Smooth muscle cell (in vitro differentiated cells): ENCODE data around the gene SLC2A13. TPM values are rescaled to one million over a fixed set of nuclear protein-coding genes. Genes with fewer than 3 reads are reported as not detected.

ENCODE experiments used
- DNase-seq: peaks from one replicate; lab custom pipeline; 2025; ENCODE audit not compliant: unreplicated experiment; lab: John Stamatoyannopoulos, UW
- H2AFZ ChIP-seq: fragments of 200-600 bp; sonication (generic); 2 replicates; pipeline ENCODE4 v1.6.0; 2016; ENCODE audit warnings: antibody characterized with exemption, low read depth, mild to moderate bottlenecking
- H3F3A ChIP-seq: fragments of 200-600 bp; sonication (generic); 2 replicates; pipeline ENCODE4 v1.6.0; 2017; ENCODE audit warnings: antibody characterized with exemption, low read depth
- H3K27ac ChIP-seq: fragments of 200-600 bp; sonication (generic); 2 replicates; pipeline ENCODE4 v1.5.1; 2016; ENCODE audit warnings: low read depth, mild to moderate bottlenecking
- H3K27me3 ChIP-seq: fragments of 200-600 bp; sonication (generic); 2 replicates; pipeline ENCODE4 v1.6.1; 2016; ENCODE audit warnings: low read depth, mild to moderate bottlenecking
- H3K36me3 ChIP-seq: fragments of 200-600 bp; sonication (generic); 2 replicates; pipeline ENCODE4 v1.5.1; 2016; ENCODE audit warnings: low read depth
- H3K4me1 ChIP-seq: fragments of 200-600 bp; sonication (generic); 2 replicates; pipeline ENCODE4 v1.5.1; 2016; ENCODE audit warnings: low read depth
- H3K4me2 ChIP-seq: fragments of 200-600 bp; sonication (generic); 2 replicates; pipeline ENCODE4 v1.6.0; 2016; ENCODE audit warnings: mild to moderate bottlenecking
- H3K4me3 ChIP-seq: fragments of 200-600 bp; sonication (generic); 2 replicates; pipeline ENCODE4 v1.5.1; 2016; ENCODE audit warnings: mild to moderate bottlenecking
- H3K79me2 ChIP-seq: fragments of 200-600 bp; sonication (generic); 2 replicates; pipeline ENCODE4 v1.6.0; 2016; ENCODE audit warnings: low read depth, mild to moderate bottlenecking
- H3K9ac ChIP-seq: fragments of 200-600 bp; sonication (generic); 2 replicates; pipeline ENCODE4 v1.6.0; 2016; ENCODE audit warnings: low read depth
- H3K9me3 ChIP-seq: fragments of 200-600 bp; sonication (generic); replicated peaks from 2 replicates; pipeline ENCODE4 v1.5.1; 2016; ENCODE audit warnings: low read depth
- H4K20me1 ChIP-seq: fragments of 200-600 bp; sonication (generic); 2 replicates; pipeline ENCODE4 v1.6.0; 2016; ENCODE audit warnings: low read depth
- WGBS: methylation state at CpG from one replicate; pipeline ENCODE4 v1.1.7; 2016; ENCODE audit warnings: low lambda C conversion rate; 5-methylcytosine and 5-hydroxymethylcytosine counted together
- polyA plus RNA-seq: library from polyadenylated mRNA; unstranded; fragments of >200 nt; fragmentation: Nextera tagmentation; extraction: Ambion mirVana; gene quantifications from 2 replicates; pipeline ENCODE4 v1.2.1, GENCODE V29; 2016
- total RNA-seq: library from RNA; depleted of rRNA; stranded (reverse); fragments of >200 nt; gene quantifications from 2 replicates; pipeline ENCODE4 v1.2.3, GENCODE V29; 2014
- TF ChIP-seq, protein P1 (sequence below): fragments of 200-600 bp; sonication (generic); IDR thresholded peaks from 2 replicates; pipeline ENCODE4 v1.5.1; 2017; ENCODE audit warnings: borderline replicate concordance, mild to moderate bottlenecking, antibody characterized with exemption; ENCODE audit not compliant: insufficient read depth, poor library complexity, severe bottlenecking

Gene SLC2A13
- total and polyA plus RNA-seq, 2 experiments from 2014 or later, result 9.6 to 27.4 TPM

DNA sequence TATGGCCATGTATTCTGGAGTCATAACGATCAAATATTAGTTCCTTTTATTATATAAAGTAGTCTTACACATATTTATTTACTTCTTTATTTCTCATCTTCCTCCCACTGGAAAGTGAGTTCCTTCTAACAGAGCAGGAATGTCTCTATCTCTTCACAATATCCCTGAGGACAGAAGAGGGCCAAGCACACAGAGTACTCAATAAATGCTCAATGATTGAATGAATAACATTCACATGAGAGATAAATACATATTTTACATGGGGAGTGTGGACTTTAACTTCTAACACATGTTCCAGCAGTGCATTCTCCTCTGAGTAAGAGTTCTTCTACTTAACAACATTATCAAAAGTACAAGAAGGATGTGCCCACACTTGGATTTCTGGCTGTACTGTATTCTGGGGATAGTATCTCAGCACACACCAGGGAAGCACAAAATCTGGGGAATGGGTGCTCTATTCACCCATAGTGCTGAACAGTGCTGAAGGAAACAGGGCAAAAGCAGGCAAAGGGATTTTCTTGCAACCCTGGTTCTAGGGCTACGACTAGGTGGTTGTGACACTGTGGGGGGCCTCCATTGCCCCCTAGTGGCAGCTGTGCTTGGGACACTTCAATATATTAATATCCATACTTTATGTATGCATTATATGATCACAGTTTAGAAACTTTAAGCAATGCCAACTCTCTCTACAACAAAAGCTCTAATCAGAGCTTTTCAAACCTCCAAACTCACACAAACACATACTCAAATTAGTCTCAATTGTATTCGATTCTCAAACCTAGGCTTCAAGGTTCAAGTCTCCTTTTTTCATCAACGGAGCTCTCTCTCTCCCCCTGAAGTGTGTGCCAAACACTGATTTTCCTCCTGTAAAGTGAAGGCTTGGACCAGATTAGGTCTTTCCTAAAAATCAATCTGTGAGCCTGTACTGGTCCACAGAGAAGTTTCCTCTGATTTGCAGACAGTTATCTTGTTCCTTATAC is 115.5 kb downstream of the SLC2A13 start:
- peak; percentile 7 for DNase-seq
- no peak overlapping the region for H3K27ac ChIP-seq
- no peak overlapping the region for H3K4me2 ChIP-seq
- no peaks in the 10 kb centered on the region for H3K27me3 ChIP-seq
- H3K9ac ChIP-seq, result no peak overlapping the region
- no peaks in the 10 kb centered on the region for H3K4me1 ChIP-seq
- H3K9me3 ChIP-seq, result no peaks in the 10 kb centered on the region
- H3K4me3 ChIP-seq, result no peak overlapping the region
- H3K79me2 ChIP-seq, result no peaks in the 10 kb centered on the region
- H4K20me1 ChIP-seq, result no peaks in the 10 kb centered on the region
- TF ChIP-seq, protein P1, sequence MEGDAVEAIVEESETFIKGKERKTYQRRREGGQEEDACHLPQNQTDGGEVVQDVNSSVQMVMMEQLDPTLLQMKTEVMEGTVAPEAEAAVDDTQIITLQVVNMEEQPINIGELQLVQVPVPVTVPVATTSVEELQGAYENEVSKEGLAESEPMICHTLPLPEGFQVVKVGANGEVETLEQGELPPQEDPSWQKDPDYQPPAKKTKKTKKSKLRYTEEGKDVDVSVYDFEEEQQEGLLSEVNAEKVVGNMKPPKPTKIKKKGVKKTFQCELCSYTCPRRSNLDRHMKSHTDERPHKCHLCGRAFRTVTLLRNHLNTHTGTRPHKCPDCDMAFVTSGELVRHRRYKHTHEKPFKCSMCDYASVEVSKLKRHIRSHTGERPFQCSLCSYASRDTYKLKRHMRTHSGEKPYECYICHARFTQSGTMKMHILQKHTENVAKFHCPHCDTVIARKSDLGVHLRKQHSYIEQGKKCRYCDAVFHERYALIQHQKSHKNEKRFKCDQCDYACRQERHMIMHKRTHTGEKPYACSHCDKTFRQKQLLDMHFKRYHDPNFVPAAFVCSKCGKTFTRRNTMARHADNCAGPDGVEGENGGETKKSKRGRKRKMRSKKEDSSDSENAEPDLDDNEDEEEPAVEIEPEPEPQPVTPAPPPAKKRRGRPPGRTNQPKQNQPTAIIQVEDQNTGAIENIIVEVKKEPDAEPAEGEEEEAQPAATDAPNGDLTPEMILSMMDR, result peak; percentile 85
- no peaks in the 10 kb centered on the region for H3F3A ChIP-seq
- WGBS, result 77% methylated on average over 4 of the region's 4 CpGs
- H2AFZ ChIP-seq, result no peak overlapping the region
- H3K36me3 ChIP-seq, result no peaks in the 10 kb centered on the region

DNA sequence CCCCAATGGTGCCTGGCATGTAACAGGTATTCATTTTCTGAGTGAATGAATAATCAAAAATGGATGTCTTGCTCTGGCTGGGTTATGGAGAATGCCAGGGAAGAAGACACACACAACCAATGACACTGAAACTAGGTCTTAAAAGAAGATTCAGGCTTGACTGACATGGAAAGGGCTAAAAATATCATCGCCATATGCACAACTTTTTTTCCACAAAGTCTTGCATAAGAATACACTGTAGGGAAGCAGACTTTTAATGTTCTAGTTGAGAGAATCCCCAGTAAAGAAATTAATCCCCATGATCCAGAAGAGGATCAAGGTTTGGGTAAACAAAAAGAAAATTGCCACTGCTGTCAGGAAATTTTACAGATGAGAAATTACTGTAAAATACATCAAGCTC is 116.4 kb downstream of the SLC2A13 start:
- TF ChIP-seq, protein P1, result no peak
- 32% methylated on average over 1 of the region's 1 CpG for whole genome bisulfite sequencing
- Histone ChIP-seq H3K4me2 (no peak overlapping the region), H3K27ac (no peak overlapping the region), H3K4me3 (no peak overlapping the region), H3K9ac (no peak overlapping the region), H3K4me1 (no peaks in the 10 kb centered on the region), H2AFZ (no peak overlapping the region), H4K20me1 (no peaks in the 10 kb centered on the region), H3K27me3 (no peaks in the 10 kb centered on the region), H3K9me3 (no peaks in the 10 kb centered on the region), H3K79me2 (no peaks in the 10 kb centered on the region), H3F3A (no peaks in the 10 kb centered on the region), H3K36me3 (no peaks in the 10 kb centered on the region)
- DNase-seq, result no peak

DNA sequence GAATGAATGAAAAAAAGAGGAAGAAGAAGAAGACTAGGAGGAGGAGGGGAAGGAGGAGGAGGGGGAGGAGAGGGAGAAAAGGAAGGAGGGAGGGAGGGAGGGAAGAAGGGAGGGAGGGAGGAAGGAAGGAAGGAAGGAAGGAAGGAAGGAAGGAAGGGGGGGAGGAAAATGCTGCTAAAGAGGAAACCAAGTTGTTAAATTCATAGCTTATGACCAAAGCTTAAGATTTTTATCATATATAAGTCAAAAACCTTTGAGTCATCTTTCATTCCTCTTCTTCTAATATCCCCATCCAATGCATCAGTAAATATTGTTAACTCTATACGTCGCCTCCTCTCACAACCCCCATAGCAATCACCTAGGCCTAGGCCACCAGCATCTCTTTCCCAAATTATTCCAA is 117.3 kb downstream of the SLC2A13 start:
- H4K20me1 ChIP-seq, result no peaks in the 10 kb centered on the region
- H3K4me3 ChIP-seq, result no peak overlapping the region
- no peak overlapping the region for H2AFZ ChIP-seq
- H3K79me2 ChIP-seq, result no peaks in the 10 kb centered on the region
- H3K4me1 ChIP-seq, result no peaks in the 10 kb centered on the region
- no peak overlapping the region for H3K9ac ChIP-seq
- 100% methylated on average over 2 of the region's 2 CpGs for WGBS
- no peak overlapping the region for H3K27ac ChIP-seq
- H3K9me3 ChIP-seq, result no peaks in the 10 kb centered on the region
- TF ChIP-seq, protein P1, result no peak
- no peaks in the 10 kb centered on the region for H3K36me3 ChIP-seq
- H3K27me3 ChIP-seq, result no peaks in the 10 kb centered on the region
- no peak for DNase-seq
- no peaks in the 10 kb centered on the region for H3F3A ChIP-seq
- no peak overlapping the region for H3K4me2 ChIP-seq

DNA sequence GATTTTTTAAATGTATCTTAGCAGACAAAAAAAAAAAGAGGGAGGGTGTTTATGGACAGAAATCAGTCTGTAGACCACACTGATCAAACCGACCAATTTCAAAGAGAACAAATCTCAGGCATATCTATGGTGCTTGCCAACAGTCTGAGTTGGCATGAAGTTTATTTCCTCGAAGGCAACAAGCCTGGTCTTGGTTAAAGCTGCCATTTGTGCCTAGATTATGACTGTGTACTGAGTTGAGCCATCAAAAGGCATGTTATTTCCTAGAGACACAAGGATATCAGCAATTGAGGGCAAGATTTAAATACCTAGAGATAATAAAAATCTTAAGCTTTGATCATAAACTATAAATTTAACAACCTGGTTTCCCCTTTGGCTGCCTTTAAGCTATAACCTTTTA is 119.2 kb downstream of the SLC2A13 start:
- Histone ChIP-seq H3K36me3 (no peaks in the 10 kb centered on the region), H3K4me3 (no peak overlapping the region), H2AFZ (no peak overlapping the region), H3K9ac (no peak overlapping the region), H3K79me2 (no peaks in the 10 kb centered on the region), H3K27ac (no peak overlapping the region), H4K20me1 (no peaks in the 10 kb centered on the region), H3F3A (no peaks in the 10 kb centered on the region), H3K27me3 (no peaks in the 10 kb centered on the region), H3K4me1 (no peaks in the 10 kb centered on the region), H3K9me3 (no peaks in the 10 kb centered on the region), H3K4me2 (no peak overlapping the region)
- TF ChIP-seq, protein P1, result no peak
- WGBS, result 86% methylated on average over 2 of the region's 2 CpGs
- no peak for DNase-seq
